PC-9 (cell line): ENCODE results near the gene EIF4A3.

Experiments used
- CTCF ChIP-seq: fragments of 200-600 bp; sonication (generic); conservative IDR thresholded peaks from 2 replicates; pipeline ENCODE4 v1.6.1; 2017; ENCODE audit warnings: mixed run types, antibody characterized with exemption, mild to moderate bottlenecking, moderate library complexity
- EZH2 ChIP-seq: fragments of 200-600 bp; sonication (generic); IDR thresholded peaks from 2 replicates; pipeline ENCODE4 v1.8.0; 2017; ENCODE audit warnings: antibody characterized with exemption, low read depth

GRCh38 chr17:80095844-80096475 is 51.0 kb downstream of the EIF4A3 start:
- TF ChIP-seq CTCF (no peak), EZH2 (no peak)
